Activated naive CD4-positive, alpha-beta T cell treated with anti-CD3 and anti-CD28 coated beads, Interleukin-2, amount 10 ng/mL, durations not matched to agents 7 days and 5 days (primary cell): Measurements from ENCODE around the gene TMEM38A.
"Not testable (repeated sequence)": the region's sequence is repeated elsewhere in the genome, so short reads cannot be mapped to it uniquely, and the experiment has no call there.

Experiments
- CTCF ChIA-PET: fragments of 350-600 bp; sonication (Branson Sonifier 250); formaldehyde crosslinking; loops from one replicate; lab custom pipeline; 2021; ENCODE audit warnings: antibody characterized with exemption; lab: Charles Lee
- DNase-seq: peaks from one replicate; pipeline ENCODE4 v3.0.0-alpha.2; 2020
- H3K27ac Mint-ChIP-seq: one replicate; pipeline ENCODE4 v1.8.0; 2021; ENCODE audit warnings: mild to moderate bottlenecking, moderate library complexity, mixed read lengths
- H3K27me3 Mint-ChIP-seq: one replicate; pipeline ENCODE4 v1.8.0; 2021; ENCODE audit warnings: mild to moderate bottlenecking, mixed read lengths
- H3K36me3 Mint-ChIP-seq: one replicate; pipeline ENCODE4 v1.8.0; 2021; ENCODE audit warnings: mixed read lengths
- H3K4me1 Mint-ChIP-seq: one replicate; pipeline ENCODE4 v1.8.0; 2021; ENCODE audit warnings: mixed read lengths
- H3K4me3 Mint-ChIP-seq: one replicate; pipeline ENCODE4 v1.8.0; 2021; ENCODE audit warnings: mild to moderate bottlenecking, moderate library complexity, mixed read lengths
- H3K9me3 Mint-ChIP-seq: one replicate; pipeline ENCODE4 v1.8.0; 2021; ENCODE audit warnings: mixed read lengths

Gene TMEM38A

GRCh38 chr19:16721051-16721450 lies 60.1 kb downstream of the TMEM38A start:
- H3K4me3 Mint-ChIP-seq = no peak overlapping the region
- DNase-seq = no peak
- CTCF ChIA-PET = no interaction called here
- no peaks in the 10 kb centered on the region for H3K27me3 Mint-ChIP-seq
- H3K36me3 Mint-ChIP-seq = no peaks in the 10 kb centered on the region
- H3K9me3 Mint-ChIP-seq = no peaks in the 10 kb centered on the region
- no peak overlapping the region for H3K27ac Mint-ChIP-seq
- H3K4me1 Mint-ChIP-seq = peaks cover 6% of the 10 kb centered on the region

GRCh38 chr19:16722591-16722990 lies 61.7 kb downstream of the TMEM38A start:
- Mint-ChIP-seq H3K9me3 (no peaks in the 10 kb centered on the region), H3K4me3 (no peak overlapping the region), H3K27me3 (no peaks in the 10 kb centered on the region), H3K27ac (no peak overlapping the region), H3K4me1 (peaks cover 6% of the 10 kb centered on the region), H3K36me3 (no peaks in the 10 kb centered on the region)
- CTCF ChIA-PET = no interaction called here
- no peak for DNase-seq

GRCh38 chr19:16726916-16727315 lies 66.0 kb downstream of the TMEM38A start:
- CTCF ChIA-PET = no interaction called here
- Mint-ChIP-seq H3K9me3 (no peaks in the 10 kb centered on the region), H3K36me3 (no peaks in the 10 kb centered on the region), H3K4me1 (no peaks in the 10 kb centered on the region), H3K27me3 (peaks cover 4% of the 10 kb centered on the region), H3K4me3 (no peak overlapping the region), H3K27ac (no peak overlapping the region)
- no peak for DNase-seq

GRCh38 chr19:16735650-16736266 lies 74.8 kb downstream of the TMEM38A start:
- H3K4me1 Mint-ChIP-seq, H3K27ac Mint-ChIP-seq, H3K4me3 Mint-ChIP-seq, H3K36me3 Mint-ChIP-seq, DNase-seq, CTCF ChIA-PET, H3K9me3 Mint-ChIP-seq: not testable (repeated sequence)
- peaks cover 17% of the 10 kb centered on the region for H3K27me3 Mint-ChIP-seq

- CTCF ChIA-PET = no interaction called here
- no peak for DNase-seq
- H3K4me3 Mint-ChIP-seq = no peak overlapping the region
- H3K27me3 Mint-ChIP-seq = peaks cover 17% of the 10 kb centered on the region
- no peaks in the 10 kb centered on the region for H3K36me3 Mint-ChIP-seq
- H3K27ac Mint-ChIP-seq = no peak overlapping the region
- no peaks in the 10 kb centered on the region for H3K9me3 Mint-ChIP-seq
- H3K4me1 Mint-ChIP-seq = no peaks in the 10 kb centered on the region
Measured at GRCh38 chr19:16736709-16737108, 75.8 kb downstream of the TMEM38A start.

- H3K27me3 Mint-ChIP-seq = peaks cover 17% of the 10 kb centered on the region
- no peaks in the 10 kb centered on the region for H3K4me1 Mint-ChIP-seq
- CTCF ChIA-PET = no interaction called here
- no peak for DNase-seq
- no peak overlapping the region for H3K27ac Mint-ChIP-seq
- H3K9me3 Mint-ChIP-seq = no peaks in the 10 kb centered on the region
- no peak overlapping the region for H3K4me3 Mint-ChIP-seq
- no peaks in the 10 kb centered on the region for H3K36me3 Mint-ChIP-seq
Measured at GRCh38 chr19:16737911-16738310, 77.0 kb downstream of the TMEM38A start.

GRCh38 chr19:16739546-16739945 lies 78.6 kb downstream of the TMEM38A start:
- Mint-ChIP-seq H3K4me1 (no peaks in the 10 kb centered on the region), H3K27ac (no peak overlapping the region), H3K27me3 (peaks cover 15% of the 10 kb centered on the region), H3K4me3 (no peak overlapping the region), H3K36me3 (no peaks in the 10 kb centered on the region), H3K9me3 (no peaks in the 10 kb centered on the region)
- DNase-seq = peak; percentile 34
- CTCF ChIA-PET = interaction anchor here (0.6 kb wide), 1 partner anchor 162 kb away, joined by 3 read pairs; no protein-coding TSS in a partner anchor
